GM12878 (cell line): ENCODE measurements around the gene CCR8. TPM values are rescaled to one million over a fixed set of nuclear protein-coding genes. Genes with fewer than 3 reads are reported as not detected.
A peak's percentile ranks its signal among the peaks of the same experiment; 100 is the strongest.

Experiments used
- BACH1 ChIP-seq: fragments of 450-650 bp; IDR thresholded peaks from 2 replicates; pipeline ENCODE4 v1.6.1; 2017; ENCODE audit warnings: mild to moderate bottlenecking, borderline replicate concordance
- FOXM1 ChIP-seq: IDR thresholded peaks from 2 replicates; pipeline ENCODE4 v1.6.1; 2012; ENCODE audit warnings: low read depth, mild to moderate bottlenecking, inconsistent platforms, low read length, moderate library complexity
- JUND ChIP-seq: IDR thresholded peaks from 2 replicates; pipeline ENCODE4 v1.6.1; 2012; ENCODE audit warnings: low read depth, mild to moderate bottlenecking, low read length, improper control_type of control experiment, moderate library complexity
- KAT2A ChIP-seq: conservative IDR thresholded peaks from 2 replicates; pipeline ENCODE4 v1.6.1; 2011; ENCODE audit warnings: low read depth, low read length; ENCODE audit not compliant: control insufficient read depth
- MEF2A ChIP-seq: IDR thresholded peaks from 2 replicates; pipeline ENCODE4 v1.6.1; 2011; ENCODE audit warnings: low read depth, mild to moderate bottlenecking, low read length, moderate library complexity; ENCODE audit not compliant: insufficient read depth
- SMAD5 ChIP-seq: IDR thresholded peaks from 2 replicates; pipeline ENCODE4 v1.6.1; 2016; ENCODE audit warnings: antibody characterized with exemption, low read depth
- SMC3 ChIP-seq: IDR thresholded peaks from 2 replicates; pipeline ENCODE4 v1.6.1; 2011; ENCODE audit warnings: low read length, improper control_type of control experiment, borderline replicate concordance
- TCF12 ChIP-seq: IDR thresholded peaks from 2 replicates; pipeline ENCODE4 v1.6.1; 2011; ENCODE audit warnings: low read depth, mild to moderate bottlenecking, low read length
- YY1 ChIP-seq: IDR thresholded peaks from 2 replicates; pipeline ENCODE4 v1.6.1; 2011; ENCODE audit warnings: low read depth, mild to moderate bottlenecking, low read length
- ZNF274 ChIP-seq: IDR thresholded peaks from one replicate; pipeline ENCODE4 v1.8.0; 2011; ENCODE audit not compliant: insufficient read length, insufficient read depth
- polyA plus RNA-seq, 11 experiments: library from polyadenylated mRNA; depleted of rRNA in 4 of 11; unstranded in 6 of 11; stranded (reverse) in 5 of 11; fragments of >200 nt; fragmentation: Nextera tagmentation in 4 of 11; fragmentation: Illumina TruSeq in 1 of 11; extraction: Ambion mirVana in 4 of 11; extraction: Trizol in 1 of 11; gene quantifications; 1 replicate in 1 of 11; 2 replicates in 10 of 11; pipeline versions ENCODE4 v1.2.1 to v1.2.3, GENCODE V29; 2011 to 2016; ENCODE audit warnings: inconsistent platforms in 2 of 11, missing spikeins in 2 of 11, low read depth in 1 of 11
- total RNA-seq, 4 experiments: library from RNA; depleted of rRNA in 3 of 4; stranded (reverse); fragments of >200 nt in 3 of 4; fragmentation: Illumina TruSeq in 1 of 4; extraction: Trizol in 1 of 4; gene quantifications; 2 replicates each; pipeline versions ENCODE4 v1.2.1 to v1.2.3, GENCODE V29; 2013 to 2021
- TF ChIP-seq, protein P1 (sequence below), 3 experiments: IDR thresholded peaks in 2 of 3; conservative IDR thresholded peaks in 1 of 3; 2 replicates each; pipeline ENCODE4 v1.5.1; 2011; ENCODE audit warnings: low read depth in 3 of 3, low read length in 3 of 3, mild to moderate bottlenecking in 3 of 3, control low read depth in 2 of 3, moderate library complexity in 2 of 3, inconsistent platforms in 1 of 3, mixed read lengths in 1 of 3; ENCODE audit not compliant: control insufficient read depth in 2 of 3, insufficient read depth in 1 of 3; ENCODE audit errors: extremely low read depth in 1 of 3
- TF ChIP-seq, protein P2 (sequence below): IDR thresholded peaks from 2 replicates; pipeline ENCODE4 v1.6.1; 2011; ENCODE audit warnings: low read depth, mild to moderate bottlenecking, low read length, moderate library complexity, borderline replicate concordance; ENCODE audit errors: extremely low read depth
- TF ChIP-seq, protein P3 (sequence below): fragments of 450-650 bp; formaldehyde crosslinking; IDR thresholded peaks from 2 replicates; pipeline ENCODE4 v1.4.0; 2020; ENCODE audit warnings: mild to moderate bottlenecking, moderate library complexity
- TF ChIP-seq, protein P4 (sequence below): fragments of 450-650 bp; IDR thresholded peaks from 2 replicates; pipeline ENCODE4 v1.6.1; 2017; ENCODE audit warnings: mild to moderate bottlenecking, moderate library complexity

The CCR8 gene
- total and polyA plus RNA-seq, 10 of the 15 experiments (the other 5 are each of a cell fraction or from before 2014, with no cell fraction given), result 5.2 to 28.8 (median 15.6) TPM

DNA sequence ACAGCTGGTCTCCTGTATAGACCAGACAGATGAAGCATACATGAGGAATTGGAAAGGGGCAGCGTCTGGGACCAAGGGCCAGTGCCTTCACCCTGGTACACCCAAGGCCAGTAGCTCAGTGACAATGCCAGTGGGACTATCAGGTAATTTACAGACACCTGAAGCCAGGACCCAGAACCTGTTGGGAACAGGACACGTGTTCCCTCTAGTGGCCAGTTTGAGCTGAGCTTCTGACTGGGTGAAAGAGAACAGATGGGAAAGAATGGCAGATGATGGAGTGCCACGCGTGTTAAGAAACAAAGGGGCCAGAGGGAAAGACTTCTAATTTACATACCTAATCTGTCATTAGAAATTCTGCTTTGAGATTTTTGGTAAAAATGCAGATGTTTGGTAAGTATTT lies 48.6 kb downstream of the CCR8 start (continued):
- TF ChIP-seq SMAD5 (no peak), YY1 (peak; percentile 65), JUND (no peak), MEF2A (no peak), TCF12 (0 out of 2 replicates have a peak, but pooled peaks have one; percentile 51), BACH1 (no peak), ZNF274 (no peak), SMC3 (peak; percentile 72; the same call in 1 of the 2 replicates), KAT2A (no peak), FOXM1 (0 out of 2 replicates have a peak, but pooled peaks have one; percentile 34)
- TF ChIP-seq, protein P1, sequence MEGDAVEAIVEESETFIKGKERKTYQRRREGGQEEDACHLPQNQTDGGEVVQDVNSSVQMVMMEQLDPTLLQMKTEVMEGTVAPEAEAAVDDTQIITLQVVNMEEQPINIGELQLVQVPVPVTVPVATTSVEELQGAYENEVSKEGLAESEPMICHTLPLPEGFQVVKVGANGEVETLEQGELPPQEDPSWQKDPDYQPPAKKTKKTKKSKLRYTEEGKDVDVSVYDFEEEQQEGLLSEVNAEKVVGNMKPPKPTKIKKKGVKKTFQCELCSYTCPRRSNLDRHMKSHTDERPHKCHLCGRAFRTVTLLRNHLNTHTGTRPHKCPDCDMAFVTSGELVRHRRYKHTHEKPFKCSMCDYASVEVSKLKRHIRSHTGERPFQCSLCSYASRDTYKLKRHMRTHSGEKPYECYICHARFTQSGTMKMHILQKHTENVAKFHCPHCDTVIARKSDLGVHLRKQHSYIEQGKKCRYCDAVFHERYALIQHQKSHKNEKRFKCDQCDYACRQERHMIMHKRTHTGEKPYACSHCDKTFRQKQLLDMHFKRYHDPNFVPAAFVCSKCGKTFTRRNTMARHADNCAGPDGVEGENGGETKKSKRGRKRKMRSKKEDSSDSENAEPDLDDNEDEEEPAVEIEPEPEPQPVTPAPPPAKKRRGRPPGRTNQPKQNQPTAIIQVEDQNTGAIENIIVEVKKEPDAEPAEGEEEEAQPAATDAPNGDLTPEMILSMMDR (IDR thresholded peaks at IDR 0.05 in 2 of 3, conservative IDR thresholded peaks at IDR 0.05 in 1 of 3; ENCODE audit: control insufficient read depth in 2 of 3, extremely low read depth in 1 of 3, insufficient read depth in 1 of 3, low read depth in 3 of 3, low read length in 3 of 3), result peak; percentile 84 to 92 (median 91); a peak in 5 of 6 replicates
- TF ChIP-seq, protein P2, sequence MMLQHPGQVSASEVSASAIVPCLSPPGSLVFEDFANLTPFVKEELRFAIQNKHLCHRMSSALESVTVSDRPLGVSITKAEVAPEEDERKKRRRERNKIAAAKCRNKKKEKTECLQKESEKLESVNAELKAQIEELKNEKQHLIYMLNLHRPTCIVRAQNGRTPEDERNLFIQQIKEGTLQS, result 0 out of 2 replicates have a peak, but pooled peaks have one; percentile 8
- TF ChIP-seq, protein P3, sequence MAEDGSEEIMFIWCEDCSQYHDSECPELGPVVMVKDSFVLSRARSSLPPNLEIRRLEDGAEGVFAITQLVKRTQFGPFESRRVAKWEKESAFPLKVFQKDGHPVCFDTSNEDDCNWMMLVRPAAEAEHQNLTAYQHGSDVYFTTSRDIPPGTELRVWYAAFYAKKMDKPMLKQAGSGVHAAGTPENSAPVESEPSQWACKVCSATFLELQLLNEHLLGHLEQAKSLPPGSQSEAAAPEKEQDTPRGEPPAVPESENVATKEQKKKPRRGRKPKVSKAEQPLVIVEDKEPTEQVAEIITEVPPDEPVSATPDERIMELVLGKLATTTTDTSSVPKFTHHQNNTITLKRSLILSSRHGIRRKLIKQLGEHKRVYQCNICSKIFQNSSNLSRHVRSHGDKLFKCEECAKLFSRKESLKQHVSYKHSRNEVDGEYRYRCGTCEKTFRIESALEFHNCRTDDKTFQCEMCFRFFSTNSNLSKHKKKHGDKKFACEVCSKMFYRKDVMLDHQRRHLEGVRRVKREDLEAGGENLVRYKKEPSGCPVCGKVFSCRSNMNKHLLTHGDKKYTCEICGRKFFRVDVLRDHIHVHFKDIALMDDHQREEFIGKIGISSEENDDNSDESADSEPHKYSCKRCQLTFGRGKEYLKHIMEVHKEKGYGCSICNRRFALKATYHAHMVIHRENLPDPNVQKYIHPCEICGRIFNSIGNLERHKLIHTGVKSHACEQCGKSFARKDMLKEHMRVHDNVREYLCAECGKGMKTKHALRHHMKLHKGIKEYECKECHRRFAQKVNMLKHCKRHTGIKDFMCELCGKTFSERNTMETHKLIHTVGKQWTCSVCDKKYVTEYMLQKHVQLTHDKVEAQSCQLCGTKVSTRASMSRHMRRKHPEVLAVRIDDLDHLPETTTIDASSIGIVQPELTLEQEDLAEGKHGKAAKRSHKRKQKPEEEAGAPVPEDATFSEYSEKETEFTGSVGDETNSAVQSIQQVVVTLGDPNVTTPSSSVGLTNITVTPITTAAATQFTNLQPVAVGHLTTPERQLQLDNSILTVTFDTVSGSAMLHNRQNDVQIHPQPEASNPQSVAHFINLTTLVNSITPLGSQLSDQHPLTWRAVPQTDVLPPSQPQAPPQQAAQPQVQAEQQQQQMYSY, result no peak
- TF ChIP-seq, protein P4, sequence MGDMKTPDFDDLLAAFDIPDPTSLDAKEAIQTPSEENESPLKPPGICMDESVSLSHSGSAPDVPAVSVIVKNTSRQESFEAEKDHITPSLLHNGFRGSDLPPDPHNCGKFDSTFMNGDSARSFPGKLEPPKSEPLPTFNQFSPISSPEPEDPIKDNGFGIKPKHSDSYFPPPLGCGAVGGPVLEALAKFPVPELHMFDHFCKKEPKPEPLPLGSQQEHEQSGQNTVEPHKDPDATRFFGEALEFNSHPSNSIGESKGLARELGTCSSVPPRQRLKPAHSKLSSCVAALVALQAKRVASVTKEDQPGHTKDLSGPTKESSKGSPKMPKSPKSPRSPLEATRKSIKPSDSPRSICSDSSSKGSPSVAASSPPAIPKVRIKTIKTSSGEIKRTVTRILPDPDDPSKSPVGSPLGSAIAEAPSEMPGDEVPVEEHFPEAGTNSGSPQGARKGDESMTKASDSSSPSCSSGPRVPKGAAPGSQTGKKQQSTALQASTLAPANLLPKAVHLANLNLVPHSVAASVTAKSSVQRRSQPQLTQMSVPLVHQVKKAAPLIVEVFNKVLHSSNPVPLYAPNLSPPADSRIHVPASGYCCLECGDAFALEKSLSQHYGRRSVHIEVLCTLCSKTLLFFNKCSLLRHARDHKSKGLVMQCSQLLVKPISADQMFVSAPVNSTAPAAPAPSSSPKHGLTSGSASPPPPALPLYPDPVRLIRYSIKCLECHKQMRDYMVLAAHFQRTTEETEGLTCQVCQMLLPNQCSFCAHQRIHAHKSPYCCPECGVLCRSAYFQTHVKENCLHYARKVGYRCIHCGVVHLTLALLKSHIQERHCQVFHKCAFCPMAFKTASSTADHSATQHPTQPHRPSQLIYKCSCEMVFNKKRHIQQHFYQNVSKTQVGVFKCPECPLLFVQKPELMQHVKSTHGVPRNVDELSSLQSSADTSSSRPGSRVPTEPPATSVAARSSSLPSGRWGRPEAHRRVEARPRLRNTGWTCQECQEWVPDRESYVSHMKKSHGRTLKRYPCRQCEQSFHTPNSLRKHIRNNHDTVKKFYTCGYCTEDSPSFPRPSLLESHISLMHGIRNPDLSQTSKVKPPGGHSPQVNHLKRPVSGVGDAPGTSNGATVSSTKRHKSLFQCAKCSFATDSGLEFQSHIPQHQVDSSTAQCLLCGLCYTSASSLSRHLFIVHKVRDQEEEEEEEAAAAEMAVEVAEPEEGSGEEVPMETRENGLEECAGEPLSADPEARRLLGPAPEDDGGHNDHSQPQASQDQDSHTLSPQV, result no peak
